Activated naive CD8-positive, alpha-beta T cell treated with anti-CD3 and anti-CD28 coated beads, Interleukin-2, amount 10 ng/mL, durations not matched to agents 7 days and 5 days (primary cell): Measurements from ENCODE around the gene COL4A2. TPM values are rescaled to one million over a fixed set of nuclear protein-coding genes. Genes with fewer than 3 reads are reported as not detected.

Source experiments
- ATAC-seq: fragments of 150-1000 bp; cut with Tn5 transposase; one replicate; pipeline ENCODE4 v1.10.0; 2021; ENCODE audit warnings: low read depth, moderate library complexity
- POLR2A ChIA-PET: fragments of 350-600 bp; sonication (Branson Sonifier 250); formaldehyde crosslinking; loops from one replicate; lab custom pipeline; 2021; ENCODE audit warnings: antibody characterized with exemption; lab: Charles Lee
- DNase-seq: peaks from one replicate; pipeline ENCODE4 v3.0.0; 2021
- H3K27ac Mint-ChIP-seq: one replicate; pipeline ENCODE4 v1.8.0; 2022; ENCODE audit warnings: mild to moderate bottlenecking, mixed read lengths
- H3K27me3 Mint-ChIP-seq: one replicate; pipeline ENCODE4 v1.8.0; 2022; ENCODE audit warnings: mild to moderate bottlenecking, moderate library complexity, mixed read lengths
- H3K36me3 Mint-ChIP-seq: one replicate; pipeline ENCODE4 v1.8.0; 2021; ENCODE audit warnings: mild to moderate bottlenecking, mixed read lengths
- H3K4me1 Mint-ChIP-seq: one replicate; pipeline ENCODE4 v1.8.0; 2021; ENCODE audit warnings: mixed read lengths
- H3K4me3 Mint-ChIP-seq: one replicate; pipeline ENCODE4 v1.8.0; 2022; ENCODE audit warnings: mild to moderate bottlenecking, moderate library complexity, mixed read lengths
- H3K9me3 Mint-ChIP-seq: one replicate; pipeline ENCODE4 v1.8.0; 2021; ENCODE audit warnings: mixed read lengths
- total RNA-seq, 2 experiments: library from RNA; stranded (reverse); gene quantifications; one replicate each; pipeline ENCODE4 v1.2.3, GENCODE V29; 2021

The COL4A2 gene
- total RNA-seq, 2 experiments from 2014 or later, result not detected

GRCh38 chr13:110352735-110353134 lies 45.7 kb downstream of the COL4A2 start:
- H3K4me3 Mint-ChIP-seq, result no peak overlapping the region
- H3K9me3 Mint-ChIP-seq, result no peaks in the 10 kb centered on the region
- ATAC-seq, result no peak
- POLR2A ChIA-PET, result no interaction called here
- H3K36me3 Mint-ChIP-seq, result no peaks in the 10 kb centered on the region
- no peaks in the 10 kb centered on the region for H3K4me1 Mint-ChIP-seq
- DNase-seq, result no peak
- no peak overlapping the region for H3K27ac Mint-ChIP-seq
- peaks cover 8% of the 10 kb centered on the region for H3K27me3 Mint-ChIP-seq

- Mint-ChIP-seq H3K4me1 (no peaks in the 10 kb centered on the region), H3K4me3 (no peak overlapping the region), H3K27me3 (peaks cover 8% of the 10 kb centered on the region), H3K36me3 (no peaks in the 10 kb centered on the region), H3K9me3 (no peaks in the 10 kb centered on the region), H3K27ac (no peak overlapping the region)
- no peak for ATAC-seq
- POLR2A ChIA-PET, result no interaction called here
- no peak for DNase-seq
These were observed 46.4 kb downstream of the COL4A2 start for GRCh38 chr13:110353339-110353977.

- no peak overlapping the region for H3K27ac Mint-ChIP-seq
- peaks cover 8% of the 10 kb centered on the region for H3K27me3 Mint-ChIP-seq
- no peak overlapping the region for H3K4me3 Mint-ChIP-seq
- no peaks in the 10 kb centered on the region for H3K36me3 Mint-ChIP-seq
- ATAC-seq, result no peak
- no peaks in the 10 kb centered on the region for H3K4me1 Mint-ChIP-seq
- DNase-seq, result no peak
- H3K9me3 Mint-ChIP-seq, result no peaks in the 10 kb centered on the region
- POLR2A ChIA-PET, result no interaction called here
These were observed 47.1 kb downstream of the COL4A2 start for GRCh38 chr13:110354123-110354627.

GRCh38 chr13:110354715-110355473 lies 47.8 kb downstream of the COL4A2 start:
- ATAC-seq, result no peak
- Mint-ChIP-seq H3K27me3 (peaks cover 6% of the 10 kb centered on the region), H3K27ac (no peak overlapping the region), H3K36me3 (no peaks in the 10 kb centered on the region), H3K4me1 (no peaks in the 10 kb centered on the region), H3K9me3 (no peaks in the 10 kb centered on the region), H3K4me3 (no peak overlapping the region)
- POLR2A ChIA-PET, result no interaction called here
- DNase-seq, result no peak

- POLR2A ChIA-PET, result no interaction called here
- Mint-ChIP-seq H3K9me3 (no peaks in the 10 kb centered on the region), H3K36me3 (no peaks in the 10 kb centered on the region), H3K4me1 (no peaks in the 10 kb centered on the region), H3K27me3 (peaks cover 6% of the 10 kb centered on the region), H3K4me3 (no peak overlapping the region), H3K27ac (no peak overlapping the region)
- DNase-seq (no peak), ATAC-seq (no peak)
These were observed 49.3 kb downstream of the COL4A2 start for GRCh38 chr13:110356362-110356761.

GRCh38 chr13:110358381-110358780 lies 51.3 kb downstream of the COL4A2 start:
- ATAC-seq (no peak), DNase-seq (no peak)
- H3K36me3 Mint-ChIP-seq, result no peaks in the 10 kb centered on the region
- H3K4me1 Mint-ChIP-seq, result no peaks in the 10 kb centered on the region
- no peaks in the 10 kb centered on the region for H3K9me3 Mint-ChIP-seq
- POLR2A ChIA-PET, result no interaction called here
- H3K4me3 Mint-ChIP-seq, result no peak overlapping the region
- no peak overlapping the region for H3K27ac Mint-ChIP-seq
- peaks cover 10% of the 10 kb centered on the region for H3K27me3 Mint-ChIP-seq

GRCh38 chr13:110359840-110360301 lies 52.8 kb downstream of the COL4A2 start:
- H3K36me3 Mint-ChIP-seq, result no peaks in the 10 kb centered on the region
- H3K9me3 Mint-ChIP-seq, result no peaks in the 10 kb centered on the region
- POLR2A ChIA-PET, result no interaction called here
- H3K27me3 Mint-ChIP-seq, result peaks cover 11% of the 10 kb centered on the region
- no peak overlapping the region for H3K4me3 Mint-ChIP-seq
- DNase-seq (no peak), ATAC-seq (no peak)
- no peaks in the 10 kb centered on the region for H3K4me1 Mint-ChIP-seq
- H3K27ac Mint-ChIP-seq, result no peak overlapping the region

GRCh38 chr13:110360598-110360997 lies 53.5 kb downstream of the COL4A2 start:
- no peaks in the 10 kb centered on the region for H3K4me1 Mint-ChIP-seq
- POLR2A ChIA-PET, result no interaction called here
- no peak overlapping the region for H3K4me3 Mint-ChIP-seq
- no peak overlapping the region for H3K27ac Mint-ChIP-seq
- peaks cover 12% of the 10 kb centered on the region for H3K27me3 Mint-ChIP-seq
- no peak for ATAC-seq
- no peaks in the 10 kb centered on the region for H3K36me3 Mint-ChIP-seq
- no peaks in the 10 kb centered on the region for H3K9me3 Mint-ChIP-seq
- DNase-seq, result no peak

- no peaks in the 10 kb centered on the region for H3K36me3 Mint-ChIP-seq
- ATAC-seq (no peak), DNase-seq (no peak)
- no peaks in the 10 kb centered on the region for H3K4me1 Mint-ChIP-seq
- H3K9me3 Mint-ChIP-seq, result no peaks in the 10 kb centered on the region
- peaks cover 12% of the 10 kb centered on the region for H3K27me3 Mint-ChIP-seq
- no peak overlapping the region for H3K27ac Mint-ChIP-seq
- POLR2A ChIA-PET, result no interaction called here
- H3K4me3 Mint-ChIP-seq, result no peak overlapping the region
These were observed 54.4 kb downstream of the COL4A2 start for GRCh38 chr13:110361365-110361911.

- no peaks in the 10 kb centered on the region for H3K36me3 Mint-ChIP-seq
- no peaks in the 10 kb centered on the region for H3K4me1 Mint-ChIP-seq
- H3K27me3 Mint-ChIP-seq, result peaks cover 12% of the 10 kb centered on the region
- no peak for ATAC-seq
- POLR2A ChIA-PET, result no interaction called here
- H3K27ac Mint-ChIP-seq, result no peak overlapping the region
- no peak for DNase-seq
- no peak overlapping the region for H3K4me3 Mint-ChIP-seq
- H3K9me3 Mint-ChIP-seq, result no peaks in the 10 kb centered on the region
These were observed 55.9 kb downstream of the COL4A2 start for GRCh38 chr13:110363010-110363409.

GRCh38 chr13:110364081-110364480 lies 57.0 kb downstream of the COL4A2 start:
- POLR2A ChIA-PET, result no interaction called here
- no peaks in the 10 kb centered on the region for H3K9me3 Mint-ChIP-seq
- H3K27ac Mint-ChIP-seq, result no peak overlapping the region
- no peaks in the 10 kb centered on the region for H3K36me3 Mint-ChIP-seq
- ATAC-seq, result no peak
- H3K27me3 Mint-ChIP-seq, result peaks cover 12% of the 10 kb centered on the region
- H3K4me3 Mint-ChIP-seq, result no peak overlapping the region
- no peaks in the 10 kb centered on the region for H3K4me1 Mint-ChIP-seq
- no peak for DNase-seq

- Mint-ChIP-seq H3K27me3 (peaks cover 14% of the 10 kb centered on the region), H3K9me3 (no peaks in the 10 kb centered on the region), H3K4me1 (no peaks in the 10 kb centered on the region), H3K4me3 (no peak overlapping the region), H3K27ac (no peak overlapping the region), H3K36me3 (no peaks in the 10 kb centered on the region)
- no peak for ATAC-seq
- POLR2A ChIA-PET, result no interaction called here
- DNase-seq, result no peak
These were observed 58.8 kb downstream of the COL4A2 start for GRCh38 chr13:110365876-110366275.

- DNase-seq (no peak), ATAC-seq (no peak)
- no peak overlapping the region for H3K4me3 Mint-ChIP-seq
- POLR2A ChIA-PET, result no interaction called here
- no peaks in the 10 kb centered on the region for H3K9me3 Mint-ChIP-seq
- no peaks in the 10 kb centered on the region for H3K36me3 Mint-ChIP-seq
- H3K4me1 Mint-ChIP-seq, result no peaks in the 10 kb centered on the region
- no peak overlapping the region for H3K27ac Mint-ChIP-seq
- peaks cover 16% of the 10 kb centered on the region for H3K27me3 Mint-ChIP-seq
These were observed 59.6 kb downstream of the COL4A2 start for GRCh38 chr13:110366733-110367132.

GRCh38 chr13:110367620-110368019 lies 60.5 kb downstream of the COL4A2 start:
- Mint-ChIP-seq H3K27me3 (peaks cover 15% of the 10 kb centered on the region), H3K4me3 (no peak overlapping the region), H3K4me1 (no peaks in the 10 kb centered on the region), H3K9me3 (no peaks in the 10 kb centered on the region), H3K36me3 (no peaks in the 10 kb centered on the region), H3K27ac (no peak overlapping the region)
- POLR2A ChIA-PET, result no interaction called here
- ATAC-seq (no peak), DNase-seq (no peak)
